NCI-H1105 (cell line): ENCODE data around the gene PIERCE2.
"Not testable (repeated sequence)": the region's sequence is repeated elsewhere in the genome, so short reads cannot be mapped to it uniquely, and the experiment has no call there.

Source experiments
- DNase-seq: peaks from one replicate; lab custom pipeline; 2025; lab: John Stamatoyannopoulos, UW

PIERCE2 gene, protein sequence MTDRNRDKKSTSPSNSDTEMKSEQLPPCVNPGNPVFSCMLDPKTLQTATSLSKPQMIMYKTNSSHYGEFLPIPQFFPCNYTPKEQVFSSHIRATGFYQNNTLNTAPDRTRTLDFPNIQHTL

DNA sequence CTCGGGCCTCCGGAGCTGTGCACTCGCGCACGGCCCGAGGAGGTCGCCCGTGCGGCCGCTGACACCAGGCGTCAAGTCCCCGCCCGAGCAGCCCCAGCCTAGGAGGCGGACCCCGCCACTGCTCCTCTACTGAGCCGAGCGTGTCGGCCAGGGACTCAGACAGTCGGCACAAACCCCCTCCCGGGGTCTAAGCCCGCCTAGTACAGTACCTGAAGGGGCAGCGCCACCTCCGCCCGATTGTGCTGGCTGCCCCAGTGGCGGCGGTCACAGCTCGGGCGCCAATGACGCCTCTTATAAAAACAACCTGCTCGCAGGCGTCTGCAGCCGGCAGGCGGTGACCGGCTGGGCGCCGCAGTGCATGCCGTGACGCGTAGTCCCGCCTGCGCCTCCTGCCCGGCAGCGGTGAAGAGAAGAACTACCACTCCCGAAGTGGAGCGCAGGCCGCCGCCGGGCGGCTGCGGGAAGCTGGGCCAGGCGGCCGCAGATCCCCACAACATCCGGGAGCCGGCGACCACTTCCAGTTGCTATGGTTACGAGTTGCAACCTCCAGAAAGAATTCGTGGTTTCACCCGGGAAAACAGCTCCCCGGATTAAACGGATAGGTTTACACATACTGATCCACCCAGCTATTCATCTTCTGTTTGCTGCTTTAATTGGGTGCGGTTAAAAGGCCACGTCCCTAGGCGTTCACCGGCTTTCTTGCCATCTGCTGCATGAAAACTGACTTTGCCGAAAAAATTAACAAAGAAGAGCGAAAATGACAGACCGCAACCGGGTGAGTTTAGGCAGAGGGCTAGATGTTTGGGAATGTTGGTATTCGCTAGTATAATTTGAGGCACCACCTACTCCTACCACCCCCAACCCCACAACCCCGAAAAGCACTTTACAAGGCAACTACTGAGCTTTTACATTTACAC is at the start of gene PIERCE2, which contains the start of gene CCPG1:
Gene PIERCE2 (plus strand): TSS at position 484 of the 917 bp plus-strand sequence. CDS start 274 bp downstream, at position 758.
Gene CCPG1 (minus strand): TSS at position 348 of the 917 bp plus-strand sequence. CDS start 18,935 bp downstream, outside the sequence.
- peak; percentile 86 for DNase-seq

DNA sequence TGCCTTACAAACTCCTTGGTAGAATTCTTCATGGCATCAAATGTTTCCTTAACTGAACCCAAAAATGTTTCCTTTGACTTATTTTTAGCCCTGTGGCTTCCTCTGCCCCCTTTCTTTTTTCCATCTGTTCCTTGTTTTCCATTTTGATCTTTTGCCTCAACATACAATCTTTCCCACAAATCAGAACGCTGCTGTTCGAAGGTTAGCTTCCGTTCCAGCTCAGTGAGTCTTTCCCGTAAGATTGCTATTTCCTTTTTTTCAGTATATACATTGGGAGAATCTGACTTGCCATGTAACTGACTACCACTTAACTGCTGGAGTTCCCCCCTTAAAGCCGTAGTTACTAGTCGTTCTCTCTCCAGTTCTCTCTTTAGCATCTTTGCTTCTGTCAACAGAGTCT is 48.0 kb upstream of the PIERCE2 start:
- DNase-seq, result no peak

- DNase-seq, result no peak
Measured at GRCh38 chr15:55361048-55361447, 47.2 kb upstream of the PIERCE2 start.

DNA sequence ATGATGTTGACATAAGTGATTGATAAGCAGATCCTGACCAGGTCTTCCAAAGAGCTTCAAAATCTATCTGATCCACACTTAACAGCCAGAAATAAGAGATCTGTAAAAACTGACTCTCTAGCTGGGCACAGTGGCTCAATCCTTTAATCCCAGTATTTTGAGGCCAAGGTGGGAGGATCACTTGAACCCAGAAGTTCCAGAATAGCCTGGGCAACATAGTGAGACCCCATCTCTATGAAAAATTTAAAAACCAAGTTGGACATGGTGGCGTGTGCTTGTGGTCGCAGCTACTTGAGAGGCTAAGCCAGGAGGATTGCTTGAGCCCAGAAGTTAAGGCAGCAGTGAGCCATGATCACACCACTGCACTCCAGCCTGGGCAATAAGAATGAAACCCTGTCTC is 45.7 kb upstream of the PIERCE2 start:
- DNase-seq, result no peak

DNA sequence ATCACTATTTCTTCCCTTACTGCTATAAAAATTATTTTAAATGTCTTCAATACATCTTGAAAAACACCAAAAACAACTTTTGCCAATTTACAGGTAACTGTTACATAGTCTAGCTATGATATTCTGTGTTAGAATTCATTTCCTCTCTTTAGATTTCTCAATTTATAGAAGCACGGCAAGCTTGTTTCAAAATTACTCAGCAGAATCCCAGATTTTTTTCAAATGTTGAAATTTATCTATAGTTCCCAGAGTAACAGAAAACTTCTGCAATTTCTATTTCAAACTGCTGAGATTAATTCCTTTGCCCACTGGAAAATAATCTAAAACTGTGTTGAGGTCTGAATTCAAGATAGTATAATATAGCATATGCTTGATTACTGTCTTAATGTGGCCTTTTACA is 41.3 kb upstream of the PIERCE2 start:
- DNase-seq, result no peak

DNA sequence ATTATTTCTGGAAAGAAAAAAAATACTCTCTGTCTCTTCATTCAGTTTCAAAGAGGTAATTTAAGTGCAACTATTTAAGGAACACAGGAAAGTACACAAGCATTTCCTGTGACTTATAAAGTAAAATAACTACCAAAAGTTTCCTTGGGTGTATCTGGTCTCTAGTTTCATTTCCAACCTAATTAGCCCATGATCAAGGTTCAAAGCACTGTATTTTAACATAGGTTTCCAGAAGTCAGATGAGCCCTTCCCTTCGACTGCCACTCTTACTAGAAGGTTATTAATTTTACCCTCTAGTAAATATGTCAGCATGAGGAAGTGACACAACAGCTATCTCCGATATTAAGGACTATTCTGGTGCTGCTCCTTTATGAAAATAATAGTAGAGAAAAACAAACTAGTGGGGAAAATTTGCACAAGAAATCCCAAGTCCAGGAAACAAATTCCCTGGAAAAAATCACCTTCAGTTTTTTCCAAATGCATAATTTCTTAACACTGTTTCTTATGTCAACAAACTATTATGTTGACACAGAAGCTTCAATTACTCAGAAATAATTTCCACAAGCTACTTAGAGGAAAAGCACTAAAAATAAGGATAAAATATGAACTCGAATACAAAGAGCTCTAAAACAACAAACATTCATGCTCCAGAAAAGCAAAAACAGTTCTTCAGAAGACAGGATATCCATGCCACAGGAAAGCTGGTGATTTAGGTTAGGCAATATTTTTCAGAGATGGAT is 35.4 kb upstream of the PIERCE2 start:
- DNase-seq, result no peak

- DNase-seq, result no peak
Measured at GRCh38 chr15:55379095-55379494, 29.2 kb upstream of the PIERCE2 start.

DNA sequence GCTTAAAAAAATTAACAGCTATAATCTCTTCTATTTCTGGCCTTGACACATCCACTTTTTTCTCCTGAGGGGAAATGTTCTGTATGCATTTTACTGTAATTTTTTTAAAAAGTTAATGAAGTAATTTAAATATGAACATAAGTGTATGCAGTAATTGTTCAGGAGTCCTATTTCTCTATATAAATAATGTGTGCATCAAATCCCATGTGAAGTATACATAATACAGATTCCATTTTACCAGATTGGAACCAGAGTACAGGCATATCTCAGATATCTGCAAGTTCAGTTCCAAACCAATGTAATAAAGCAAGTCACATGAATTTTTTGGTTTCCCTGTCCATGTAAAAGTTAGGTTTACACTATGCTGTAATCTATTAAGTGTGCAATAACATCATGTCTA is 26.7 kb upstream of the PIERCE2 start:
- no peak for DNase-seq

DNA sequence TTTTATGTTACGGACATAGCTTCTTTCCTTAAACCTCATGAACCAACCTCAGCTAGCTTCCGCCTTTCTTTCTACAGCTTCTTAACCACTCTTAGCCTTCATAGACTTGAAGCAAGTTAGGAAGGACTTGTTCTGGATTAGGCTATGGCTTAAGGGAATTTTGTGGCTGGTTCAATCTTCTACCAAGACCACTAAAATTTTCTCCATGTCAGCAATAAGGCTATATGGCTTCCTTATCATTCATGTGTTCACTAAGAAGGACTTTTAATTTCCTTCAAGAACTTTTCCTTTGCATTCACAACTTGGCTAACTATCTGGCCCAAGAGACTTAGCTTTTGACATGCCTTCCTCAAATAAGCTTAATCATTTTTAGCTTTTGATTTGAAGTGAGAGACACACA is 24.6 kb upstream of the PIERCE2 start:
- no peak for DNase-seq

- DNase-seq, result no peak
Measured at GRCh38 chr15:55387027-55387426, 21.3 kb upstream of the PIERCE2 start.

GRCh38 chr15:55389264-55389607 is 19.1 kb upstream of the PIERCE2 start:
- DNase-seq, result no peak

DNA sequence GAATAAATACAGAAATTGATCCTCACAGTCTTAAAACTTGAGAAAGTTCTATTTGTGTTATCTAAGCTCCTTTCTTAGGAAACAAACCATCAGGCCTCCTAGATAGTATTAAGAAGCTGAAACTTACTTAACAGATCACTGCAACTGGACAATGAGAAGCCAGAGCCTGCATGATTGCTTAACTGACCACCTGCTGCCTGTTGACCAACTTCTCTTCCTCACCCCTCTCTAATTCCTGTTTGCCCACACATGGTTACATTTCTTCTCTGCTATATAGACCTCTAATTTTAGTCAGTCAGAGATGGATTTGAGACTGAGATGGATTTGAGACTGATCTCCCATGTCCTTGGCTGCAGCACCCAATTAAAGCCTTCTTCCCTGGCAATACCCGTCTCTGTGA is 13.6 kb upstream of the PIERCE2 start:
- no peak for DNase-seq

DNA sequence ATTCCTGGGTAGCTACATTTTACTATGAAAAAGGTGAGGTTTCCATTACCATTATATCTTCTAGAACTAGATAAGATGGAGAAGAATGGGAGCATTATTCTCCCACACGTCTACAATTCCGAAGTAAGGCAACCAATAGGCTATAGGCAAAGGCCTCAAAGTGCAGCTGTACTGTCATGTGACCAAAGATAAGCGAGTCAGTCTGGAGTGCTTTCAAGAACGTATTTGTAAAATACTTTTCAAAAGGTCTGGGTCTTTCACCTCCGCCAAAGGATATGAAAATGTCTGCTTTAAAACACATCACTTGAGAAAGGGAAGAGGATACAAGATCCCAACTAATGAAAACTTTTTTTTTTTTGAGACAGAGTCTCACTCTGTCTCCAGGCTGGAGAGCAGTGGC is 10.1 kb upstream of the PIERCE2 start:
- DNase-seq, result no peak

GRCh38 chr15:55400050-55400449 is 8.2 kb upstream of the PIERCE2 start:
- DNase-seq, result not testable (repeated sequence)

- no peak for DNase-seq
Measured at GRCh38 chr15:55401786-55402246, 6.5 kb upstream of the PIERCE2 start.

GRCh38 chr15:55402707-55403106 is 5.6 kb upstream of the PIERCE2 start:
- no peak for DNase-seq

GRCh38 chr15:55403531-55403930 is 4.8 kb upstream of the PIERCE2 start:
- DNase-seq, result no peak

DNA sequence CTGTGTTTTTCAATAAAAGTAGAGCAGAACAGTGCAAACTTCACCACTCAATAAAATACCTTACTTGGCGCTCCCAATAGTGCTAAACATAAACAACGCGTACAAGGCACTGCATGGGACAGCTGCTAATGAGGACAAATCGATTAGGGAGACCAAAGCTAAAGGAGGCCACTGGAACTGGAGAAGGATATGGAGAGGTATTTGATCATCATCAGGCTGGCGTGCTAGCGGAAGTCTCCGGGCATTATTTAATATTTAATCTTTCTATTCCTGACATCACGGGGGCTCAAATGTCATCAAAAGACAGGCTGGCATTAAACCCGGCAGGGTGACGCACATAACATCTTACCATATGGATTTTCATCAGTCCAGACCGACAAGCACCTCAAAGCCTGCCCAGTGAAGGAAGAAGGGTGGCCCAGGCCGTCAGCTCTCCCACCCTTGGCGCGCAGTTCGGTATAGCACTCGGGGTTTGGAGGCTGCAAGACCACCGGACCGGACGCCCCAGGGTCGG is 740 bp upstream of the PIERCE2 start:
- no peak for DNase-seq

DNA sequence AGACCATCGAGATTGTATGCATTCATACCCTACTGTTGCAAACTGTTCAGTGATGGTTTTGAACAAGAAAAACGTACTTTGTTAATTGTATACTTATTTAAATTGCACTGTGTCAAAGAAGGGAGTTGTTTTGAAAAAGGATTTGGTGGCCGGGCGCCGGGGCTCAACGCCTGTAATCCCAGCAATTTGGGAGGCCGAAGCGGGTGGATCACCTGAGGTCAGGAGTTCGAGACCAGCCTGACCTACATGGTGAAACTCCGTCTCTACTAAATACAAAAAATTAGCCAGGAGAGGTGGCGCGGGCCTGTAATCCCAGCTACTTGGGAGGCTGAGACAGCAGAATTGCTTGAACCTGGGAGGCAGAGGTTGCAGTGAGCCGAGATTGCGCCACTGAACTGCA is 681 bp downstream of the PIERCE2 start:
- not testable (repeated sequence) for DNase-seq

- DNase-seq, result not testable (repeated sequence)
Measured at GRCh38 chr15:55417678-55418077, 9.4 kb downstream of the PIERCE2 start.

DNA sequence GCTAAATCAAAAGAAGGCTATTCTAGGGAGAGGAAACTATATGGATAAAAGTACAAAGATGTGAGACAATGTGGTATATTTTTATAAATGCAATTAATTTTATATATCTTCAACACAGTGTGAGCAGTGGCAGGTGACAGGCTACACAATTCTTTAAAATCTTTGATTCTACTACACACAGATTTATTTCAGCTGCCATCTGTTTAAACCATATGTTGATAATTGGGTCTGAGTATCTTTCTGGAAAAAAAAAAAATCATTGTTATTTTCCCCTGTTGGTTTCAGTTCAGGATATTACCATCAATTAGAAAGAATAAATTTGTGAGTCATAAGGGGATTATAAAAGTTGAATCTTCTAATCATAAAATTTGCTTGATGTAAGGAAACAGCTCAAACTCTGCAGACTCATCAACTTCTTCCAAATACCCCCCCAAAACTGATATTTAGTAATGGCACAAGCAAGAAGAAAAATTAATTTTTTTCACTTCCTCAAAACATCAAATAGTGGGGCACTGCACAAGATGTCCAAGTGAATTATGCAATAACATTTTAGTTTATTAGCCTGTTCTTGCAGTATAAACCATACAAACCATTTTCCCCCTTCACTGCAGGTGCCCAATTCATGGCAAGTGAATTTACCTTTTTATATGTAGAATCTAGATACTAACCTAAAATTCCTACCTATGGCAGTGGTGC is 12.0 kb downstream of the PIERCE2 start:
- DNase-seq, result no peak

DNA sequence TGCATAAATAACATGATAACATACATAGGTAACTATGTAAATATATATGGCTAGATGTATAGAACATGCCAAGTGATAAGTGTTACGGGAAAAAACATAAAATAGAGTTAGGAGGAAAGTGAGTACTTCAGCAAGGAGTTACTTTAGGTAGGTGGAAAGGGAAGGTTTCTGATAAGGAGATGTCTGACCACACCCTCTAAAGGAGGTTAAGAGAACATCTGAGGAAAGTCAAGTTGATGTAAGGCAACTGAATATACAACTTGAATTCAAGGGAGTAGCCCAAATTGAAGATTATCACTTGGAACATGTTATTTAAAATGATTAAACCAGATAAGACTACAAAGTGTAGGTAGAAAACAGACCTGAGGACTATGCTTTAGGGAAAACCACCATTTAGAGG is 13.8 kb downstream of the PIERCE2 start:
- DNase-seq, result no peak
